A673 (cell line): ENCODE measurements around the gene CCDC34.

Source experiments
- CTCF ChIP-seq: fragments of 300-800, 200-600 bp; sonication (generic); conservative IDR thresholded peaks from 2 replicates; pipeline ENCODE4 v1.5.1; 2017; ENCODE audit warnings: low read depth, mild to moderate bottlenecking, antibody characterized with exemption, low read length, moderate library complexity, mixed read lengths
- EZH2 ChIP-seq: fragments of 200-600 bp; sonication (generic); IDR thresholded peaks from 2 replicates; pipeline ENCODE4 v1.6.1; 2017; ENCODE audit warnings: borderline replicate concordance, low read depth, mild to moderate bottlenecking, mixed read lengths, antibody characterized with exemption, low read length; ENCODE audit not compliant: poor library complexity, severe bottlenecking

DNA sequence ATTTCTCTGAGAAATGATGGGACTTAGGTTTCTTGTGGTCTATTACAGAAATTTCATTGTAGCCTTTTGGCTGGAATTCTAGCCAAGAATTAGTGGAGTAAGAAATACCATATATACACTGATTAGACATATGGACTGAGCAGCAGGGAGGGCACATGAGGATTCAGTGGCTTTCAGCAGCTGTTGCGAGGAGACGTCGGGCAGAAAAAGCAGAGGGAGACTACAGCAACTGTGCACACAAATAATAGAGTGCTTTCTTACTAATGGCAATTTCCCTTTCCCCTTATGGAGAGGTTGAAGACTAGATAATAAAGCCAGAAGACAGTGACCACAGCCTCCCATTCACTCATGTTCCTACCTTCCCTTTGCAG is 35.4 kb upstream of the CCDC34 start:
- TF ChIP-seq CTCF (no peak), EZH2 (no peak)
